H9 (cell line): ENCODE data around the gene MRAP2. TPM values are rescaled to one million over a fixed set of nuclear protein-coding genes. Genes with fewer than 3 reads are reported as not detected.
"Not testable (repeated sequence)": the region's sequence is repeated elsewhere in the genome, so short reads cannot be mapped to it uniquely, and the experiment has no call there.

Source experiments
- DNase-seq: peaks from one replicate; pipeline ENCODE4 v3.0.0-alpha.2; 2017
- H2AFZ ChIP-seq: one replicate; pipeline ENCODE4 v1.6.1; 2013; ENCODE audit warnings: mild to moderate bottlenecking, low read length, control low read depth, moderate library complexity
- H2AK5ac ChIP-seq: 2 replicates; pipeline ENCODE4 v1.6.1; 2013; ENCODE audit warnings: low read length, control low read depth, mixed read lengths; ENCODE audit not compliant: insufficient read length
- H2BK120ac ChIP-seq: one replicate; pipeline ENCODE4 v1.6.1; 2013; ENCODE audit warnings: low read depth, mild to moderate bottlenecking, low read length, control low read depth, inconsistent platforms; ENCODE audit not compliant: poor library complexity, severe bottlenecking
- H2BK12ac ChIP-seq: 2 replicates; pipeline ENCODE4 v1.6.1; 2013; ENCODE audit warnings: low read length, control low read depth, mixed read lengths, low read depth; ENCODE audit not compliant: insufficient read length
- H2BK15ac ChIP-seq: 2 replicates; pipeline ENCODE4 v1.6.1; 2013; ENCODE audit warnings: low read depth, low read length, control low read depth
- H2BK20ac ChIP-seq: one replicate; pipeline ENCODE4 v1.6.1; 2013; ENCODE audit warnings: low read depth, mild to moderate bottlenecking, low read length, control low read depth, inconsistent platforms; ENCODE audit not compliant: poor library complexity, severe bottlenecking
- H2BK5ac ChIP-seq: 2 replicates; pipeline ENCODE4 v1.6.1; 2013; ENCODE audit warnings: low read length, control low read depth, mixed read lengths; ENCODE audit not compliant: insufficient read length
- H3K14ac ChIP-seq: 2 replicates; pipeline ENCODE4 v1.6.1; 2013; ENCODE audit warnings: low read length, control low read depth; ENCODE audit not compliant: insufficient read depth
- H3K18ac ChIP-seq: 2 replicates; pipeline ENCODE4 v1.6.1; 2013; ENCODE audit warnings: low read depth, mild to moderate bottlenecking, mixed read lengths, low read length, control low read depth; ENCODE audit not compliant: insufficient read length
- H3K23ac ChIP-seq: 2 replicates; pipeline ENCODE4 v1.6.1; 2013; ENCODE audit warnings: low read length, control low read depth, mixed read lengths, low read depth; ENCODE audit not compliant: insufficient read length
- H3K23me2 ChIP-seq: 2 replicates; pipeline ENCODE4 v1.6.1; 2013; ENCODE audit warnings: low read depth, mild to moderate bottlenecking, mixed read lengths, low read length, control low read depth; ENCODE audit not compliant: insufficient read length, poor library complexity, severe bottlenecking
- H3K27ac ChIP-seq: 2 replicates; pipeline ENCODE4 v1.5.1; 2013; ENCODE audit warnings: low read length, control low read depth, mixed read lengths, low read depth; ENCODE audit not compliant: insufficient read length
- H3K27me3 ChIP-seq: 2 replicates; pipeline ENCODE4 v1.6.1; 2013; ENCODE audit warnings: low read length, control low read depth, inconsistent platforms; ENCODE audit not compliant: insufficient read depth
- H3K4ac ChIP-seq: 2 replicates; pipeline ENCODE4 v1.6.1; 2013; ENCODE audit warnings: low read depth, mild to moderate bottlenecking, control low read depth, inconsistent platforms, low read length, moderate library complexity
- H3K4me1 ChIP-seq: 2 replicates; pipeline ENCODE4 v1.6.1; 2013; ENCODE audit warnings: low read length, control low read depth, inconsistent platforms; ENCODE audit not compliant: insufficient read depth
- H3K4me2 ChIP-seq: 2 replicates; pipeline ENCODE4 v1.6.1; 2013; ENCODE audit warnings: low read length, control low read depth, mixed read lengths; ENCODE audit not compliant: insufficient read length, insufficient read depth
- H3K56ac ChIP-seq: 2 replicates; pipeline ENCODE4 v1.6.1; 2013; ENCODE audit warnings: low read depth, mild to moderate bottlenecking, mixed read lengths, low read length, control low read depth; ENCODE audit not compliant: insufficient read length
- H3K79me1 ChIP-seq: 2 replicates; pipeline ENCODE4 v1.6.1; 2013; ENCODE audit warnings: low read depth, mild to moderate bottlenecking, moderate library complexity, low read length, control low read depth, inconsistent platforms; ENCODE audit not compliant: insufficient read depth, poor library complexity, severe bottlenecking
- H3K79me2 ChIP-seq: 2 replicates; pipeline ENCODE4 v1.6.1; 2013; ENCODE audit warnings: low read length, control low read depth, inconsistent platforms; ENCODE audit not compliant: insufficient read depth
- H3K9ac ChIP-seq: 2 replicates; pipeline ENCODE4 v1.6.1; 2013; ENCODE audit warnings: low read length, control low read depth, mixed read lengths; ENCODE audit not compliant: insufficient read length; ENCODE audit errors: extremely low read depth
- H3K9me3 ChIP-seq: one replicate; pipeline ENCODE4 v1.6.1; 2013; ENCODE audit warnings: low read depth, low read length, inconsistent platforms; ENCODE audit not compliant: control insufficient read depth
- H3T11ph ChIP-seq: one replicate; pipeline ENCODE4 v1.6.1; 2013; ENCODE audit warnings: mild to moderate bottlenecking, low read length, control low read depth, inconsistent platforms
- H4K20me1 ChIP-seq: one replicate; pipeline ENCODE4 v1.6.1; 2013; ENCODE audit not compliant: control insufficient read depth, insufficient read length, insufficient read depth
- H4K5ac ChIP-seq: 2 replicates; pipeline ENCODE4 v1.6.1; 2013; ENCODE audit warnings: low read depth, mild to moderate bottlenecking, mixed read lengths, low read length, control low read depth; ENCODE audit not compliant: insufficient read length
- H4K8ac ChIP-seq: replicated peaks from 2 replicates; pipeline ENCODE4 v1.6.1; 2013; ENCODE audit warnings: low read length, control low read depth, mixed read lengths, low read depth; ENCODE audit not compliant: insufficient read length
- H4K91ac ChIP-seq: 2 replicates; pipeline ENCODE4 v1.6.1; 2013; ENCODE audit warnings: low read depth, mild to moderate bottlenecking, moderate library complexity, mixed read lengths, low read length, control low read depth; ENCODE audit not compliant: insufficient read length
- H3K27ac Mint-ChIP-seq, 3 experiments: 2 replicates in 2 of 3; 3 replicates in 1 of 3; pipeline ENCODE4 v1.8.0; 2020 to 2021; ENCODE audit warnings: mixed read lengths in 3 of 3, mild to moderate bottlenecking in 1 of 3, moderate library complexity in 1 of 3
- H3K27me3 Mint-ChIP-seq: 2 replicates; pipeline ENCODE4 v1.8.0; 2021; ENCODE audit warnings: low read depth, mild to moderate bottlenecking, moderate library complexity, mixed read lengths
- H3K36me3 Mint-ChIP-seq, 3 experiments: 2 replicates in 2 of 3; 3 replicates in 1 of 3; pipeline ENCODE4 v1.8.0; 2020 to 2021; ENCODE audit warnings: low read depth in 3 of 3, mixed read lengths in 3 of 3; ENCODE audit not compliant: insufficient read depth in 1 of 3
- H3K4me1 Mint-ChIP-seq, 2 experiments: 2 replicates each; pipeline ENCODE4 v1.8.0; 2020; ENCODE audit warnings: mixed read lengths in 2 of 2
- H3K4me3 Mint-ChIP-seq, 2 experiments: 2 replicates in 1 of 2; 3 replicates in 1 of 2; pipeline ENCODE4 v1.8.0; 2020 to 2021; ENCODE audit warnings: mild to moderate bottlenecking in 2 of 2, mixed read lengths in 2 of 2, moderate library complexity in 1 of 2
- H3K9me3 Mint-ChIP-seq, 2 experiments: 2 replicates in 1 of 2; 3 replicates in 1 of 2; pipeline ENCODE4 v1.8.0; 2020; ENCODE audit warnings: mild to moderate bottlenecking in 2 of 2, mixed read lengths in 2 of 2, moderate library complexity in 1 of 2
- CTCF ChIP-seq: fragments of 200-600 bp; sonication (generic); conservative IDR thresholded peaks from 3 replicates; pipeline ENCODE4 v1.8.0; 2021; ENCODE audit warnings: antibody characterized with exemption, mild to moderate bottlenecking
- WGBS: extraction: QIAGEN DNeasy Blood & Tissue Kit; methylation state at CpG from one replicate; pipeline ENCODE4 v1.1.7; 2013; ENCODE audit warnings: missing lambda C conversion rate, low lambda C conversion rate, mixed read lengths; ENCODE audit not compliant: insufficient read length; ENCODE audit errors: extremely low coverage; 5-methylcytosine and 5-hydroxymethylcytosine counted together
- total RNA-seq: library from RNA; stranded (reverse); gene quantifications from 2 replicates; pipeline ENCODE4 v1.2.1, GENCODE V29; 2021

Gene MRAP2
- total RNA-seq, 1 experiment from 2014 or later = 8.0 TPM

- WGBS = no CpG with 5 or more reads among the region's 11 CpGs
- no peak overlapping the region for H2AK5ac ChIP-seq
- no peak overlapping the region for H4K91ac ChIP-seq
- no peak overlapping the region for H4K8ac ChIP-seq
- no peak overlapping the region for H3K56ac ChIP-seq
- Mint-ChIP-seq H3K4me1 (peaks cover 48 to 50% of the 10 kb centered on the region in 2 experiments), H3K27ac (peak overlapping the region; percentile 75 to 98 (median 84)), H3K27me3 (no peaks in the 10 kb centered on the region), H3K4me3 (no peak overlapping the region), H3K36me3 (peaks cover 0 to 9% (median 0%) of the 10 kb centered on the region in 3 experiments; a peak in 1 of 7 replicates), H3K9me3 (no peaks in the 10 kb centered on the region)
- H3K79me1 ChIP-seq = no peaks in the 10 kb centered on the region
- peak overlapping the region; percentile 56 for H3K18ac ChIP-seq
- H3T11ph ChIP-seq = no peak overlapping the region
- H3K23ac ChIP-seq = no peak overlapping the region
- H3K79me2 ChIP-seq = no peaks in the 10 kb centered on the region
- H2BK12ac ChIP-seq = no peak overlapping the region
- H4K20me1 ChIP-seq = no peaks in the 10 kb centered on the region
- no peak overlapping the region for H2BK15ac ChIP-seq
- H2BK20ac ChIP-seq = no peak overlapping the region
- H3K27me3 ChIP-seq = no peaks in the 10 kb centered on the region
- H3K23me2 ChIP-seq = no peaks in the 10 kb centered on the region
- no peak overlapping the region for H3K9ac ChIP-seq
- H3K4me2 ChIP-seq = no peak overlapping the region
- H3K4me1 ChIP-seq = peaks cover 8% of the 10 kb centered on the region; the same call in 1 of the 2 replicates
- no peak overlapping the region for H3K27ac ChIP-seq
- H4K5ac ChIP-seq = no peak overlapping the region
- no peak overlapping the region; the same call in 1 of the 2 replicates for H3K14ac ChIP-seq
- H3K9me3 ChIP-seq = no peaks in the 10 kb centered on the region
- no peak overlapping the region for H2BK120ac ChIP-seq
- no peak for TF ChIP-seq CTCF
- no peak overlapping the region for H2BK5ac ChIP-seq
- H2AFZ ChIP-seq = no peak overlapping the region
- no peak for DNase-seq
- no peak overlapping the region for H3K4ac ChIP-seq
Observed at GRCh38 chr6:84082689-84083265, 49.2 kb downstream of the MRAP2 start.

GRCh38 chr6:84084705-84085104 lies 51.1 kb downstream of the MRAP2 start:
- H2AFZ ChIP-seq, H3K23me2 ChIP-seq, H2BK5ac ChIP-seq, H4K5ac ChIP-seq, H2AK5ac ChIP-seq, DNase-seq, H3K14ac ChIP-seq, H4K20me1 ChIP-seq, H3K18ac ChIP-seq, H3K56ac ChIP-seq, H2BK120ac ChIP-seq, H3K9me3 ChIP-seq, H2BK15ac ChIP-seq, H4K91ac ChIP-seq, H3K79me2 ChIP-seq, H3K79me1 ChIP-seq, H3K4me2 ChIP-seq, H3K9me3 Mint-ChIP-seq, H3K36me3 Mint-ChIP-seq, H3K9ac ChIP-seq, H3K23ac ChIP-seq, H4K8ac ChIP-seq, H3K27me3 ChIP-seq, H3K27ac ChIP-seq, H3K27ac Mint-ChIP-seq, H3K27me3 Mint-ChIP-seq, H2BK12ac ChIP-seq, H3K4me3 Mint-ChIP-seq, H2BK20ac ChIP-seq, H3K4ac ChIP-seq, H3T11ph ChIP-seq: not testable (repeated sequence)
- H3K4me1 Mint-ChIP-seq = peaks cover 54 to 55% of the 10 kb centered on the region in 2 experiments
- H3K4me1 ChIP-seq = peaks cover 13% of the 10 kb centered on the region; the same call in 1 of the 2 replicates
